ENCODE measurements around the gene SOX21.
"Not testable (repeated sequence)": the region's sequence is repeated elsewhere in the genome, so short reads cannot be mapped to it uniquely, and the experiment has no call there.

Gene SOX21

DNA sequence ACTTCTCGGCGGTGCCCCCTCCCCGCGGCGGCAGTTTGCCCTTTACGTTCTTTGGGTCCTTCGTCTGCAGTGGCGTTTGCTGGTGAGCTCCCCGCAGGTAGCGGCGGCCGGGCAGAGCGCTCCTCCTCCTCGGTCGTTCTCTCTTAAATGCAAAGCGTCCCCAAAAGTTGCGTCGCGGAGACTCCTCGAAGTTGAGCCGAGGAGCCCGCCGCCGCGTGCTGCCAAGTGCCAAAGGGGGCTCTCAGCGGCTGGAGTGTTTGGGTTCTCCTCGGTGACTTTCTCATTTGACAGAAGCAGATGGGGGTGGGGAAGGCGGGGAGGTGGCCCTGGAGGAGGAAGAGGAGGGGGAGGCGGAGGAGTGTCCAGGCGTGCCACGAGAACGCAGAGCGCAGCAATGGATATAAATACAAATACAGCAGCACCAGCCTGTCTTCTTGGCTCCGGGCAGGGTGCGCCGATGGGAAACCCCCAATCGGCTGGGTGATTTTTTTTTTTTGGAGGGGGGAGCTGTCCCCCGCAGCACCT is at the start of gene SOX21:
TSS of gene SOX21 (minus strand) at position 259 of the 525 bp plus-strand sequence. CDS start 496 bp downstream, outside the sequence.
- no peak for DNase-seq (ENCODE audit: low read depth in 2 of 2)

DNA sequence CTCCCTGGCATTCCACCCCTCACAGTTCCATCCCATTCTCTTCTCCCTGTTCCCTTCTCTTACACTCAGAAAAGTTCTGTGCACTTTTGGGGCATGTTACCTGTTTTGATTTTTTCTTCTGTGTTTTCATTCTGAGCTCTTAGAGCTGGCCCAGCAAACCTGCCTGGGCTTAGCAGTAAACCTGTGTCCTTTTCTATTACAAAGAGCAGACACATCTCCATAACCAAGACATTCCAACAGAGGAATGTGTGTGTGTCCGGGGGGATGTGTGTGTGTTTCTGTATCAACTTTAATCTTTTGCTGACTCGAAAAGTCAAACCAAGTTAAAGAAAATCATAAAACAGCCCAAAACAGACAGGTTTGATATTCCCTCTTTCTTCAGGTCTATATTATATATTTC is 49.1 kb upstream of the SOX21 start:
- no peak for DNase-seq (ENCODE audit: low read depth in 2 of 2)

DNA sequence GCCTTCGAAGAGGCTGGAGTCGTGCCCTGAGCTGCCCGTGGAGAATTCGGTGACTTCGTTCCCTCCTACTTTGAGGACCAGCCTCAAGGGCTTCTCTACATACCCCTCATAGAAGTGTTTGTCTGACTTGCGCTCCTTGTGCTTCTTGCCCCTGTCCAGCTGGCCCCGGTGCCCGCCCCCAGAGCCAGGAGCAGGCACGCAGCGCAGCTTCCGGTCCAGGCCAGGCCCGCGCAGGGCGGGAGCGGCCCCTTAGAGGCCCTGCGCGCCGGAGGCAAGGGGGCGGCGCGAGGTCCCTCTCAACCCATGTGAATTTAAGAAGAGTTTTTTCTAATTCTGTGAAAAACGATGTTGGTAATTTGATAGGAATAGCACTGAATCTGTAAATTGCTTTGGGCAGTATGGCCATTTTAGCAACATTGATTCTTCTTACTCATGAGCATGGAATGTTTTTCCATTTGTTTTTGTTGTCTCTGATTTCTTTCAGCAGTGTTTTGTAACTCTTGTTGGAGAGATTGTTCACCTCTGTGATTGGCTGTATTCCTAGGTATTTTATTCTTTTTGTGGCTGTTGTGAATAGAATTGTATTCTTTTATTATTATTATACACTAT is 46.9 kb upstream of the SOX21 start:
- DNase-seq (ENCODE audit: low read depth in 2 of 2) = no peak

DNA sequence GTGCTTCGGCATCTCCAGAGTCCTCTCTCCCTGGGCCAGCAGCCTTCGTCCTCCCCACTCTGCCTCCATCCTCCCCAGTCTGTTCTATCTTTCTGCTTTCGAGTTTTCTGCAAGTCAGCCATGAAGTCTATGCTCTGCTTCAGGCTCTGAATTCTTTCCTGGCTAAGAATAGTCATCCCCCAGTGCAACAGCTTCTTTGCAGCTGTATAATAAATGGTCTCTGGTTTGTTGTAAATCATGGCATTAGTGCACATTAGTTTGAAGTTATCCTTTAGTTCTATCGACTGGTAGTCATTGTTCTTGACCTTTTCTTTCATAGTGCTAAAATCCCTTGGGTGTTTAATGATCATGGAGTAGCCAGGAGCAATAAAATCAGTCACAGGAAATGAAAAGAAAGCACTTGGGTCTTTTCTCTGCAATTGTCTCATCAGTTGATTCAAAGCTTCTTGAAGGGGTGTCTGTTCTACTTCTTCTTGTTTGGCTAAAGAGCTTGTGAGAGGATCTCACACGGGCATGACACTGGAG is 46.2 kb upstream of the SOX21 start:
- DNase-seq (ENCODE audit: low read depth in 2 of 2) = no peak

DNA sequence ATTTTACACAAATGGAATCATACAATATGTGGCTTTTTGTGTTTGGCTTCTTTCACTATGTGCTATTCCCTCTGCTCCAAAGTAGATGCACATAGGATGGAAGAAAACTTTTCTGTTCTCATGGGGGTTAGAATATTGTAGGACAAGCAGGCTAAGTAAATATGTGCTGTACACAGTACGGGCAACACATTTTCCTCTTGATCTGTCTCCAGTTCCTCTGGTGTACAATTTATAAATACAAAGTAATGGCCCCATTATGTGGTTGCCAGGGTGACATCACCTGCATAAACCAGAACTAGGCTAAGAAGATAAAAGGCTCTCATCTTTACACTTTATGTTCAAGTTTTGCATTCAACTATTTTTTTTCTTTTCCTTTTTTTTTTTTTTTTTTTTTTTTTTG is 41.0 kb upstream of the SOX21 start:
- no peak for DNase-seq (ENCODE audit: low read depth in 2 of 2)

DNA sequence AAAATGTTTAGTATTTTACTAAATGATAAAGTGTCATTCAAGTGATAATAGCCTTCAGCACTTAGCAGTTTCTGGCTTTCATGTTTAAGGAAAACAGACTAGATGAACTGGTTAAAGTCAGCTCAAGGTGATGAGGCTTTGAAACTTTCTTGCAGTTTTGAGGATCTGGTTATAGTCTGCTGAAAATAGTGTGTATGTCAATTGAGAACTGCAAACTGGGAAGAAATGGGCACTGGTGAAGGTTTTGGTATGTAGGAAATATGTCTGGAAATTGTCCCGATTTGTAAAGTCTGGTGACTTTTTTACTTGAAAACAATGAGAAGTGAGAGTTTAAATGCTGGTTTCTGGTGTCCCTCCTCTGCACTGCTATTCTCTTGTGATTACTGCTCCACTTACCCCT is 36.8 kb upstream of the SOX21 start:
- DNase-seq (ENCODE audit: low read depth in 2 of 2) = no peak

DNA sequence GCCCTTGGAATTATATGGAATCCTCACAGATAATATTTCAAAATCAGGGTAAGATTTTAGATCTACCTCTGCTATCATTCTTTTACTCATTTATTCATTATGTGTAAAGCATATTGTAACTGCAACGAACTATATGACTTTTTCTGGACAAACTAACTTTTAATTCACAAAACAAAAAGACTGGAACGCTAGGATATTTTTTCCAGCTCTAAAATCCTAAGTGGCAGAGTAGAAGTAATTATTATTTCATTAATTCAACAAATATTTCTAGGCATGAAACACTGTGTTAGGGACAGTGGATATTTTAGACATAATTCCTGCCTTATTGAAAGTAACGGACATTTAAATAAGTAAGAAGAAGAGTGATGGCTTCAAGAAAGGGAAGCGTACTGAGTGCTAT is 26.9 kb upstream of the SOX21 start:
- no peak for DNase-seq (ENCODE audit: low read depth in 2 of 2)

DNA sequence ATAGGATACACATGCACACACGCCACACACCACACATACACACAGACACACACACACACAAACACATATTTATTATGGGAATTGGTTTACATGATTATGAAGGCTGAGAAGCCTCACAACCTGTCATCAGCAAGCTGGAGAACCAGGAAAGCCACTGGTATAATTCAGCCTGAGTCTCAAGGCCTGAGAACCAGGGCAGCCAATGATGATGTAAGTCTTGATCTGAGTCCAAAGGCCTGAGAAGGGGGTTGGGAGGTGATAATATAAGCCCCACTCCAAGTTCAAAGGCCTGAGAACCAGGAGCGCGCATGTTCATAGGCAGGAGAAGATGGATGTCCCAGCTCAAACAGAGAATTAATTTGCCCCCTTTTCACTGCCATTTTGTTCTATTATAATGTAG is 18.7 kb upstream of the SOX21 start:
- no peak for DNase-seq (ENCODE audit: low read depth in 2 of 2)

DNA sequence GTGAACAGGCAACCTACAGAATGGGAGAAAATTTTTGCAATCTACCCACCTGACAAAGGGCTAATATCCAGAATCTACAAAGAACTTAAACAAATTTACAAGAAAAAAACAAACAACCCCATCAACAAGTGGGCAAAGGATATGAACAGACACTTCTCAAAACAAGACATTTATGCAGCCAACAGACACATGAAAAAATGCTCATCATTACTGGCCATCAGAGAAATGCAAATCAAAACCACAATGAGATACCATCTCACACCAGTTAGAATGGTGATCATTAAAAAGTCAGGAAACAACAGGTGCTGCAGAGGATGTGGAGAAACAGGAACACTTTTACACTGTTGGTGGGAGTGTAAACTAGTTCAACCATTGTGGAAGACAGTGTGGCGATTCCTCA is 17.6 kb upstream of the SOX21 start:
- not testable (repeated sequence) for DNase-seq (ENCODE audit: low read depth in 2 of 2)

DNA sequence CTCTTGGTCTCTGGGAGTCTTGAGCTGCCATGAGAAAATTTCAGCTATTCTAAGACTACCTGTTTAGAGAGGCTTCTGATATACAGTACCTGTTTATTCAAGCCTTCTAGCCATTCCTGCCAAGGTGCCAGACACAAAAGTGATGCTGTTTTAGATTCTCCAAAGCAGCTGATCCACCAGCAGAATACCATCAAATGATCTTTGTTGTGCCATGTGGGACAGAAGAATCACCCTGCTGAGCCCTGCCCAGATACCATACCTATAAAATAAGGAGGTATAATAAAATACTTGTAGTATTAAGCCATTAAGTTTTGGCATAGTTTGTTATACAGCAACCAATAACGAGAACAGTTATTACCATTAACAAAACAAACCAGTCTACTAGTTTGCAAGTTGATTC is 14.1 kb upstream of the SOX21 start:
- no peak for DNase-seq (ENCODE audit: low read depth in 2 of 2)

DNA sequence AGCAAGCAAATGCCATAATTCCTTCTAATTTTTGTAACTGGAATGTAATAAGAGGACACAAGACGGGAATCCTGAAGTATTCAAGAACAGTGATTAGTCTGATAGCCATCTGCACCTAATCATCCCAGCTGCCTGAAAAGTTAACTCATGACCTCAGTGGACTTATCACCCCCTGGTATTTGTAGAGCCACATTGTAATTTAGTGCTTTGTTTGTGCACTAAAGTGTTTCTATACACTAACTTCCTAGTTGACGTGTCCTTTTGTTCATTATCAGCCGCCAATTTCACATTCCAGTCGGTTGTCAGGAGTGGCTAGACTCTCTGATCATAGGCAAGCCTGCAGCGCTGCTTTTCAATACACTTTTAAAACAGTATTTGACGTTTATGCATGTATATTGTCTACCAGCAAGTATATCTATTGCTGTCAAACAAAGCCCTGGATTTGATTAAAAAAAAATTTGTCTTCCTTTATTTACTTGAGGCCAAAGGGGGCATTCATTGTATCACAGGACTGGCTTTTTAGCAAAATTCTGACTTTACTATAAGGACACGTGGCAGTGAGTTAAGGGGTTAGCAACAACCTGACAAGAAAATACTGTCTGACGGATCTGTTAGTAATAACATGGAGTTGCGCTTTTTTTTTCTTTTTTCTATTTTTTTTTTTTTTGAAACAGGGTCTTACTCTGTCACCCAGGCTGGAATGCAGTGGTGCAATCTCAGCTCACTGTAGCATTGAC is 10.4 kb upstream of the SOX21 start:
- DNase-seq (ENCODE audit: low read depth in 2 of 2) = no peak

DNA sequence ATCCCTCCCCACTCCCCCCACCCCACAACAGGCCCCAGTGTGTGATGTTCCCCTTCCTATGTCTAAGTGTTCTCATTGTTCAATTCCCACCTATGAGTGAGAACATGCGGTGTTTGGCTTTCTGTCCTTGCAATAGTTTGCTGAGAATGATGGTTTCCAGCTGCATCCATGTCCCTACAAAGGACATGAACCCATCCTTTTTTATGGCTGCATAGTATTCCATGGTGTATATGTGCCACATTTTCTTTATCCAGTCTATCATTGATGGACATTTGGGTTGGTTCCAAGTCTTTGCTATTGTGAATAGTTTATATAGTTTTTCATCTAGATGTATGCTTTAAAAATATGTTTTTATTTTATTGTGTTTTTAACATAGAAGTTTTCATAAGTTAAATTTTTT is 6.4 kb upstream of the SOX21 start:
- DNase-seq (ENCODE audit: low read depth in 2 of 2) = not testable (repeated sequence)

DNA sequence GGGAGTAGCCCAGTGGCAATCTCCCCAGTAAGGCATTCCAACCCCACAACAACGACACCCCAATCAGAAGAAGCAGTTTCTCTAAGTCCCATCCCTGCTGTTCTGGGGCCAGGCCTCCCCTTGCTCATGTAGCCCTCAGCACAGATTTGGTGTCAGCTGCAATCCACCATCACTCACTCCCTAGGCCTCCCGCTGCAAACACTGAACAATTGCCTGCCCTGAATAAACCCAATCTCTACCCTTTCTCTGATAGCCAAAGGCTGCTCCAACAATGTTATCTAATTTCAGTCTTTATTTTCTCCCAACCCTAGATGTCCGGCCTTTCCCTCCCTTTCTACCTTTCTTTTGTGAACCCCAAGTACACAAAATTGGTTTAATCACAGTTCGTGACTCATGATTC is 5.6 kb upstream of the SOX21 start:
- DNase-seq (ENCODE audit: low read depth in 2 of 2) = no peak

DNA sequence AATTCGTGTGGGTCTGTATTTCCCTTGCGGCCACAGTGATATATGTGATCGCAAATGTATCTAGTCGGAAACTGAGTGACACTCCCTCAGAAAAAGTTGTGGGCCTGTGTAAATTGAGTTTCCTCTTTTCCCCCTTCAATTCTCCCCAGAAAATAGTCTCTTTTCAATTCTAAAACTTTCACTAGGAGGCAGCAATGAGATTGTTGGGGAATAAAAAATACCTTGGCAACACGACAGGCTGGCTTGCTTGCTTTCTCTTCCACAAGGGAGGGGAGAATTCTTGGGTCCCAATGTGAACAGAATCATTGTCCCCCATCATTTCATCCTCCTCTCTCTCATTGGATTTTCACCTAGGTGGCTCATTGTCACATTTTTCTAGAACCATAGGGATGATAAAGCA is 3.7 kb upstream of the SOX21 start:
- no peak for DNase-seq (ENCODE audit: low read depth in 2 of 2)

DNA sequence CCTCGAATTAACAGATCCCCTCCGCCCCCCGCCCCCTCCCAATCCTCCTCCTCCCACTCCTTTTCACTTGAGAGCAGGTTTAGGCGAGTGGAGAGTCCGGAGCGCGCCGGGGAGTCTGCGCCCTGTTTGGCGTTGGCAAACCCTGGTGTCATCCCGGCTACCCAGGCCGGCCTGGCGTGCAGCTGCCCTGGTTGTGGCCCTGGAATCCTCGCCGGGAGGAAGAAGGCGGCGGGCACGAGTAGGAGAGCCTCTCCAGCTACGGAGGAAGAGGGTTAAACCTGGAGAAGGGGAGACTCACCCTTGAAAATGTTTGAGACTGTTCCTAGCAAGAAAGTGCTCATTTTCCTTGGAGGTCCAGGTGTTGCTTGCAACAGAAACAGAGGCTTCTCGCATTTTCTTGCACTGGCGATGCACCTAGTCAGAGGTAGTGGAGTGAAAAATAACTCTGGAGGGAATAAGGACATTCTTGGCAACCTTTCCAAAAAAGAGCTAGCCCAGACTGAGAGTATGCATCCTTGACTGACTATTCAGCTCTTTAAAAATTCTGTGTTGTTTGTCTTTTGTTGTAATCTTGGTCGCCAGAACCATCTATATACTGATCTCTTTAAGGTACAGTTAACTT is 1.3 kb upstream of the SOX21 start:
- no peak for DNase-seq (ENCODE audit: low read depth in 2 of 2)

DNA sequence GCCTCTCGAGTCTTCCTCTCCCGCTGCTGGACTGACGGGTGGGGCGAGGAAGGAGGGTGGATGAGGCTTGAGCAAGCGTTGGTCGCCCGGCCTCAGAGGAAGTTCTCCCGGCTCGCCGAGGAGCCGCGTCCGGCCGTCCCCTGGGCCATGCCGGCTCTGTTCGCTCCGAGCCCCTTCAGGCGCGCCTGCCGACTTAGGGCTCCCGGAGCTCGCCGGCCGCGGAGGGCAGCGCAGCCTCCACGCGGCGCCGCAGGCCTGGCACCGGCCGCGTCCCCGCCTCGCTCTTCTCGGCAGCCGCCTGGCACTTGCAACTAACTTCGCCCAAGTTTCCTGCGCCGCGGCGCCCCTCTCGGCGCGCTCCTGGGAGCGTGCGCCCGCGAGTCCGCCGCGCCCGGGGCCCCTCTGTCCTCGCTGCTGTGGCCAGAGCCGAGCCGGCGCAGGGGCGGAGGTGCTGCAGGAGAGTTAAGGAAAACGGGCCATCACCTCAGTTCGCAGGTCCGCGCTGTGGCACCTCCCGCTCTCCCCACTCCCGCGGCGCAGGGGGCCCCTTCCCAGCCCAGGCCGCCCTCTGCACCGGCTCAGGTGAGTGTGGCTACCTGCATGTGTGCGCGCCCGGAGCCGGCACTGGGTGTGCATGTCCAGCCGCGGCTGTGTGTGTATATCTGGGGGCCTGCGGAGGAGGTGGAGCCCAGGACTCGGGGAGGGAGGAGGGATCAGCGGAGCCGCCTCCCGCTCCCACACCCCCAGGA is 641 bp upstream of the SOX21 start:
- DNase-seq (ENCODE audit: low read depth in 2 of 2) = no peak

DNA sequence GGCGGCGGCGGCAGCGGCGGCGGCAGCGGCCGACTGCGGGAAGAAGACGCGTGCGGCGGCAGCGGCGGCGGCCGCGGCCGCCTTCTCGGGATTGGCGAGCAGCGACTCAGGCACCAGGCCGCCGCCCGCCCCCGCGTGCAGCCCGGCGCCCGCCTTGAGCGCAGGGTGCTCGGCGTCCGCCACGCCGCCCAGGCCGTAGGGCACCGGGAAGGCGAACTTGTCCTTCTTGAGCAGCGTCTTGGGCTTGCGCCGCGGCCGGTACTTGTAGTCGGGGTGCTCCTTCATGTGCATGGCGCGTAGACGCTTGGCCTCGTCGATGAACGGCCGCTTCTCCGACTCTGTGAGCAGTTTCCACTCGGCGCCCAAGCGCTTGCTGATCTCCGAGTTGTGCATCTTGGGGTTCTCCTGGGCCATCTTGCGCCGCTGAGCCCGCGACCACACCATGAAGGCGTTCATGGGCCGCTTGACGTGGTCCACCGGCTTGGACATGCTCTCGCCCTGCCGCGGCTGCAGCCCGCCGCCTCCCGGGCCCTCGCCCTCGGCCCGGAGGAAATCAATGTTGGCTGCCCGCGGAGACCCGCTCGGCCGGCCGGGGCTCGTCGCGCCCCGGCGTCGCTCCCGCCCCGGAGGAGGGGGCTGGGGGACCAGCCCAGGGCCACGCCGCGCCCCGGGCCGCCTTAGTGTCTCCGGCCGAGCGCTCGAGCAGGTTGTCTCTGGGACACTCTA is 621 bp downstream of the SOX21 start:
- no peak for DNase-seq (ENCODE audit: low read depth in 2 of 2)

DNA sequence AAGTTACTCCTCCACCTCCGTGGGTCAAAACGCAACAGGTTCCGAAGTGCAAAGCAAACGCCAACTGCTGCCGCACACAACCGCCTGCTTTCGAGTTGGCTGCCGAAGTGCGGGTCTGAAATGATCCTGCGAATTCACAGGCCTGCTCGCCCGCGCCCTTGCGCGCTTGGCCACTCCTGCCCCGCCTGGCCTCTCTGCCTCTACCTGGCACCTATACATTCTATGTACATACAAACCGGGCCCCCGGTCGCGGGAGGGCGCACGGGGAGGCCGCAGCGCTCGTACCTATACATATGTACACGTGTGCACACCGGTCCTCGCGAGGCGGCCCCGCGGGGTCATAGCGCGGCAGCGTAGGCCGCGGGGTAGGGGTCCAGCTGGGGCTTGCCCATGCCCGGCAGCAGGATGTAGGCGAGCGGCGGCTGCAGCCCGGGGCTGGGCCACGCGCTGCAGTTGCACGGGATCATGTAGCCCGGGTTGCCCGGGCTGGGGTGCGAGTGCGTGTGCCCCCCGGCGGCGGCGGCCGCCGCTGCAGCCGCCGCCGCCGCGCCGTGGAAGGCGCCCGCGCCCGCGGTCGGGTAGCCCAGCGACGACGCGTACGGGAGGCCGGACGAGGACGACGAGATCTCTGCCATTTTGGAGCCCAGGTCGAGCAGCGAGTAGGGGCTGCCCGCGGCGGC is 1.3 kb downstream of the SOX21 start:
- DNase-seq (ENCODE audit: low read depth in 2 of 2) = peak in 1 of 2 donors; percentile 19

DNA sequence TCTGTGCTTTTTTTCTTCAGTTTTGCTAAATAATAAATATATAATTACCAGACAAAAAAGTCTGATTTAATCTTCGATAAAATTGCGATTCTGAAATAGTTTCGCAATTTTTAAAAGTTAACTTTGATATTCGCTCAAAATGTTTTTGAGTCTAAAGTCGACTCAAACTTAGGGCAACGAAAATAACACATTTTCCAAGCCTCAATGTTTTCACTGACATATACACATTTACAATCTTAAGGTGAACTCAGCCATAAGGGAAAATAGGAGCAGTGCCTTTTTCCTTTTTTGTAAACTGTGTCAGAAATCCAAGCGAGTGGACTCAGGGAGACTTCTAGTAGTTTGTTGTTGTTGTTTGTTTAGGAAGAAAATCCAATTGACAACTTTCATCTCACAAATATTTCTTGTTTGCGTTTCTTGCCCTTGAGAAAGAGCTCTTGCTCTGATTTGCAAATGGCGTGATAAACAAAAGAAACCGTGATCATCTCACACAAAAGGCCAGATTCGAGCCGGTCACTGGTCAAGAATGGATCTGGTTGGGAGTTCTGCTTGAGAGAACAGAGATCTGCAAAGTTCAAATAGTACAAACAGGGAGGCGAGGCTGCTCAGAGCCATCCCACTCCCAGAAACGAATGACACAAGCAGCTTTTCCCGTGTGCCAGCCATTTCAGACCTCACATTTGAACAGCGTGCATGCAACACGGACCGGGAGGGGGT is 2.1 kb downstream of the SOX21 start:
- DNase-seq (ENCODE audit: low read depth in 2 of 2) = no peak
